Inferior parietal cortex (tissue), 1 donor: Measurements from ENCODE around the gene NEU1.
"Not testable (repeated sequence)": the region's sequence is repeated elsewhere in the genome, so short reads cannot be mapped to it uniquely, and the experiment has no call there.

ENCODE experiments used
- DNase-seq: peaks from one replicate; pipeline ENCODE4 v3.0.0-alpha.2; 2016; ENCODE audit errors: extremely low spot score

The NEU1 gene

GRCh38 chr6:31838968-31839367, 23.7 kb downstream of the NEU1 start:
- DNase-seq = no peak

DNA sequence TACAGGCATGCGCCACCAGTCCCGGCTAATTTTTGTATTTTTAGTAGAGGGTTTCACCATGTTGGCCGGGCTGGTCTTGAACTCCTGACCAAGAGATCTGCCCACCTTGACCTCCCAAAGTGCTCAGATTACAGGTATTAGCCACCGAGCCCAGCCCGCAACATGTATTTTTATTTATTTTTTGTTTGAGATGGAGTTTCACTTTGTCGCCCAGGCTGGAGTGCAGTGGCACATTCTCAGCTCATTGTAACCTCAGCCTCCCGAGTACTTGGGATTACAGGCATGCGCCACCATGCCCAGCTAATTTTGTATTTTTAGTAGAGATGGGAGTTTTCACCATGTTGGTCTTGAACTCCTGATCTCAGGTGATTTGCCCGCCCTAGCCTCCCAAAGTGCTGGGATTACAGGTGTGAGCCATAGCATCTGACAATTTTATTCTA, 24.5 kb downstream of the NEU1 start:
- not testable (repeated sequence) for DNase-seq

GRCh38 chr6:31837369-31838113, 25.1 kb downstream of the NEU1 start:
- DNase-seq = no peak

DNA sequence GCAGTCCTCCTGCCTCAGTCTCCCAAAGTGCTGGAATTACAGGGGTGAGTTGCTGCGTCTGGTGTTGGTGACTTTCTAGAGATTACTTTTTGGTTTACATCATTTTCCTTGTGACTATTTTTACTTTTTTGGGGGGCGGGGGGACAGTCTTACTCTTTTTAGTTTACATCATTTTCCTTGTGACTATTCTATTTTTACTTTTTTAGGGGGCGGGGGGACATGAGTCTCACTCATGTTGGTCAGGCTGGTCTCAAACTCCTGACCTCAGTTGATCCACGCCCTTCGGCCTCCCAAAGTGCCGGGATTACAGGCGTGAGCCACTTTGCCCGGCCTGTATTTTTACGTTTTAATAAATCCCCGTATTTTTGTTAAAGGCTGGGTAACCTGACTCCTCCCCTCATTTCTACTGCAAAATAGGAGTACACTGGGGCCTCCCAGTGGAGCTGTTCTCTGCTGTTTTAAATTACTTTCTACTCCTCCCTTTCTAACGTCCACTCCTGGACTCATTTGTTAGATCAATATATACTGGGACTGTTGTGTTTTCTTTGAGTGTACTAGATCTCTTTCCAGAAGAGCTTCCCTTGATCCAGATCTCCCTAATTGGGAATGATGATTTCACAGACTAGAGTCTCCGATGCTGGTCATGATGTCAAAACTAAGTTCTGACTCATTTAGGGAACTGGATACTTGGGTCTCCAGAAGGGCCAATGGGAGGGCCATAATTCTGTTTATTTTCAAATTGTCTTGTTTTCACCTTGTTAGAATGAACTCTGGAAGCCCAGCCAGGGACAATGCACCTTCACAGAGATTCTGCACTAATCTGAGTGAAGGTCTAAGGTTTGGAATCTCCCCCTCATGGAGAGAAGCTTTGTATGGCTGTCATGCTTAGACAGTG, 25.9 kb downstream of the NEU1 start:
- DNase-seq = no peak

- no peak for DNase-seq
These were observed 26.6 kb downstream of the NEU1 start for GRCh38 chr6:31836047-31836473.

DNA sequence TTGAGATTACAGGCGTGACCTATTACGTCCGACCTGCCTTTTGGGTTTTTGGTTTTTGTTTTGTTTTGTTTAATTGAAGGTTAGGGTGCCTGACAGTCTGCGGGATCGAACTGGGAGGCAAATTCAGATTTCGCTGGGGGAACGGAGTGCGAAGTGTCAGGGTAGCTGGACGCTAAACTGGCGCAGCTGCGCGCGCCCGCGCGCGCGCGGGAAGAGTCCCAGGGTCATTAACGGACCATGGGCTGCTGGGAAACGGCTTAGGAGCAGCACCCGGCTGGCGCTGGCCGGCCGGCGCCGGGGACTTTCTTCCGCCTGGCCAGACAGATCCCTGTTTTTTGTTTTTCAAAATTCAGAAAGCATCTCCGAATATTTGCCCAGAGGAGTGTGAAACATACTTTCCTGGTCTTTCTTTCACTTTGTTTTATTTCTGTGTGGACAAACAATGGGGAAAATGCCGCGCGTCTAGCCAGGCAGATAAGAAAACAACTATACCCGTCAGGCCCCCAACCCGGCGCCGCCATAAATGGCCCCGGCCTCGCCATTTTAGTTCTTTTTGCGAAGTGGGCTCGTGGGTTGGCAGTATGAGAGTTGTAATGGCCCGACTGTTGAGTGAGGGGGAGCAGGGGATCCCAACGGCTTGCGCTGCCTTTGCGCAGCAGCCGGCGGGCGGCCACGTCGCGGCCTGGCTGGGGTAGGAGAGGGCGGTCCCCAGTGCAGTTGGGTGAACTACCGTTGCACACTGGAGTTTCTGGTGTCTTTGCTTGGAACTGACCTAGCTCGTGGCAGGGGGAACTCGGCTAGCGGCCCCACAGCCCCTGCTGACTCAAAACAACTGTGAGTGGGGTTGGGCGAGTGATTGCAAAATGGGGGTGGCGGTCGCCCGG, 28.0 kb downstream of the NEU1 start:
- DNase-seq = peak; percentile 93

DNA sequence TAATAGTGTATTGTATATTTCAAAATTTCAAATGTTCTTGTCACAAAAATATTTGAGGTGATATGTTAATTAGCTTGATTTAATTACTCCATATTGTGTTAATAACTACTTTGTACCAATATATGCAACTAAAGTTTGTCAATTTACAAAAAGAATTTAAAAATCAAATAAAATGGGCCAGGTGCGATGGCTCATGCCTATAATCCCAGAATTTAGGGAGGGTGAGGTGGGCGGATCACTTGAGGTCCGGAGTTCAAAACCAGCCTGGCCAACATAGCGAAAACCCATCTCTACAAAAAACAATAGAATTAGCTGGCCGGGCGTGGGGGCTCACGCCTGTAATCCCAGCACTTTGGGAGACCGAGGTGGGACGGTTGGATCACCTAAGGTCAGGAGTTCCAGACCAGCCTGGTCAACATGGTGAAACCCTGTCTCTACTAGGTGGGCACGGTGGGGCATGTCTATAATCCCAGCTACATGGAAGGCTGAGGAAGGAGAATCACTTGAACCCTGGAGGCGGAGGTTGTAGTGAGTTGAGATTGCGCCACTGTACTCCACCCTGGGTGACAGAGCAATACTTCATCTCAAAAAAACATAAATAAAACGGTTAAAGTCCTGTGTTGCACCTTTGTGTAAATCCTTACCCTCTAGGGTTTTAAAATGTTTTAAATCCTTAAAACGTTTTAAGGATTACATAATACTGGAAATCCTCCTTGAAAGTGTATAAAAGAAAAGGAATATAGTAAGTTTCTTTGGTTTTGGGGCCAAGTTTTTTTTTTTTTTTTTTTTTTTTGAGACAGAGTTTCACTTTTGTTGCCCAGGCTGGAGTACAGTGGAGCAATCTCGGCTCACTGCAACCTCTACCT, 31.0 kb downstream of the NEU1 start:
- no peak for DNase-seq

- no peak for DNase-seq
These were observed 31.7 kb downstream of the NEU1 start for GRCh38 chr6:31830886-31831335.

- DNase-seq = peak; percentile 84
These were observed 32.9 kb downstream of the NEU1 start for GRCh38 chr6:31829633-31830283.

DNA sequence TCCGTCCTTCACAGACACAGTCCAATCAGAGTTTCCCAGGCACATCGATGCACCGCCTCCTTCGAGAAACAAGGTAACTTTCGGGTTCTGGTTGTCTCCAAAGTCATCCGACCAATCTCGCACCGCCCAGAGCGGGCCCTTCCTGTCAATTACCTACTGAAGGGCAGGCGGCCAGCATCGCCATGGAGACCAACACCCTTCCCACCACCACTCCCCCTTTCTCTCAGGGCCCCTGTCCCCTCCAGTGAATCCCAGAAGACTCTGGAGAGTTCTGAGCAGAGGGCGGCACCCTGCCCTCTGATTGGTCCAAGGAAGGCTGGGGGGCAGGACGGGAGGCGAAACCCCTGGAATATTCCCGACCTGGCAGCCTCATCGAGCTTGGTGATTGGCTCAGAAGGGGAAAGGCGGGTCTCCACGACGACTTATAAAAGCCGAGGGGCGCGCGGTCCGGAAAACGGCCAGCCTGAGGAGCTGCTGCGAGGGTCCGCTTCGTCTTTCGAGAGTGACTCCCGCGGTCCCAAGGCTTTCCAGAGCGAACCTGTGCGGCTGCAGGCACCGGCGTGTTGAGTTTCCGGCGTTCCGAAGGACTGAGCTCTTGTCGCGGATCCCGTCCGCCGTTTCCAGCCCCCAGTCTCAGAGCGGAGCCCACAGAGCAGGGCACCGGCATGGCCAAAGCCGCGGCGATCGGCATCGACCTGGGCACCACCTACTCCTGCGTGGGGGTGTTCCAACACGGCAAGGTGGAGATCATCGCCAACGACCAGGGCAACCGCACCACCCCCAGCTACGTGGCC, 35.1 kb downstream of the NEU1 start, which contains the start of gene HSPA1B:
HSPA1B (plus strand) TSS at position 453 of the 794 bp plus-strand sequence; CDS start at position 666, 213 bp downstream.
- DNase-seq = peak; percentile 100

- no peak for DNase-seq
These were observed 35.8 kb downstream of the NEU1 start for GRCh38 chr6:31826793-31827285.

GRCh38 chr6:31825553-31825952, 37.1 kb downstream of the NEU1 start:
- no peak for DNase-seq

DNA sequence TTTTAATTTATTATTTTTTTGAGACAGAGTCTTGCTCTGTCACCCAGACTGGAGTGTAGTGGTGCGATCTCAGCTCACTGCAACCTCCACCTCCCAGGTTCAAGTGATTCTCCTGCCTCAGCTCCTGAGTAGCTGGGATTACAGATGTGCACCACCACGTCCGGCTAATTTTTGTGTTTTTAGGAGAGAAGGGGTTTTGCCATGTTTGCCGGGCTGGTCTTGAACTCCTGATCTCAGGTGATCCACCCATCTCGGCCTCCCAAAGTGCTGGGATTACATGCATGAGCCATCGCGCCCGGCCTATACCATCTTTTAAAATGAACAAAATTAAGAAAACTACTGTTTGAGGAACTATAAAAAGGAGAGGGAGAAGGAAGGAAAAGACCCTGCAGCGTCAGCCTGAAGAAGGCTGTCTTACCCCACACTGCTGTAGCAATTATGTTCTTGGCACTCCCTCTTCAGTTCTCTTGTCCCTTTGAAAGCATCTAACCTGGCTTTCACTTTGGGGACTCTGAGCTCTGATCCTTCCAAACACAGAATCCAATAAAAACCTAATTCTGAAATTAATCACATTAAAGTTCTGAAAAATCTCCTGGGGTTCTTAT, 38.9 kb downstream of the NEU1 start:
- DNase-seq = peak; percentile 8

DNA sequence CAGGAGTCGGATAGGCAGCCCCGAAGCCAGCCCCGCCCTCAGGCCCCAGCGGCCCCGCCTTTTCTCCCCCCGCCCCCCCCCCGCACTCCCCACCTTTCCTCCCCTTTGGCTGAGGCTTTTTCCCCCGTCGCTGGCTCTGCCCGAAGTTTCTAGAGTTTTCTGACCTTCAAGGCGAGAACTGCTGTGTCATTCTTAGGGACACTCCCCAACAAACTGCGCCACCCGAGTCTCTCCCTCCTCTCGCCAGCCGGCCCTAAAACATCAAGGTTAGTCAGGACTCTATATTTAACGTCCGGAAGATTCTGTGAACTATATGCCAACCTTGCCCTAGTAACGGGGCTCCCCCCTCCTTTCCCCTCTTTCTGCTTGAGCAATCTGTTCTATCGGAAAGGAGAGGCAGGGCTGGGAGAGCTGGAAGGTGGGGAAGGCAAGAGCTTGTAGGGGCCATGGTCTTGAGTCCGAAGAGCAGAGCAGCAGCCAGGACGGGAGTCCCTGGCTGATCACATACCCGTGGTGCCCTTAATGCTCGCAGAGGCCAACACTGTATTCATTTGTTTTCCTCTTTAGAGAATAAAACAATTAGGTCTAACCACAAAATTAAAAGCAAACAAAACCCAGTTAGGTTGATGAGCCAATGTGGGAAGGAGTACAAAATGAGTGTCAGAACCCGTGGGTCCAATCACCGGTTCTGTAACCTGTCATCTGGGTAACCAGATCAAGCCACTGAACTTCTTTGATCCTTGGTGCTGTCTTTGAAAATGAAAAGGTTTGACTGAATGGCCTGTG, 40.4 kb downstream of the NEU1 start:
- peak; percentile 91 for DNase-seq

DNA sequence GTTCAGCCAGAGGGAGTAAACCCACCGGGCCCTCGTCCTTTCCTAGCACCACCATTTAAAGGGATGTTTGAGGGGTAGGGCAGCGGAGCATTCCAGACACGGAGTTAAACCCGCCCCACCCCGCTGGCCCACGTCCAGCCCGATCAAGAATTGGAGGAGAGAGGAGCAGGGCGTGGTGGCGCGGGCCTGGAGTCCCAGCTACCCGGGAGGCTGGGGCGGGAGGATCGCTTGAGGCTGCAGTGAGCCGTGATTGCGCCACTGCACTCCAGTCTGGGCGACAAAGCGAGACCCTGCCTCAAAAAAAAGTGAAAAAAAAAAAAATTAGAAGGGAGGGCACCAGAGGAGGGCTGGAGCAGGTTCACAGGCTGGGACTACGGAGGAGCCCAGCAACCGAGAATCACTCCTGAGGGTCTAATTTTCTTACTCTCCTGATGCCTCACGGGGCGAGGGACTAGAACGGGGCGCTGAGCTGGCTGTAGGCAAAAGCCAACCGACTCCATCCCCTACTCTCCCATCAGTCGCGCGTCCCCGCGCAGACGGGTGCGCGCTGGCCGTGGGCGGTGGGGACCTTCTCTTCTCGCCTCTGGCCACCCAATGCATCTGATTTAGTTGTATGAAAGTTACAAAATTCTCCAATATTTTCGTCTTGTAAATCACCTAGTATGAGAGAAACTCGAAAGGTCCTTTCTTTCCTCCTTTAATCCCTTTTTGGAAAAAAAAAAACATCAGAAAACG, 41.2 kb downstream of the NEU1 start:
- peak; percentile 87 for DNase-seq

DNA sequence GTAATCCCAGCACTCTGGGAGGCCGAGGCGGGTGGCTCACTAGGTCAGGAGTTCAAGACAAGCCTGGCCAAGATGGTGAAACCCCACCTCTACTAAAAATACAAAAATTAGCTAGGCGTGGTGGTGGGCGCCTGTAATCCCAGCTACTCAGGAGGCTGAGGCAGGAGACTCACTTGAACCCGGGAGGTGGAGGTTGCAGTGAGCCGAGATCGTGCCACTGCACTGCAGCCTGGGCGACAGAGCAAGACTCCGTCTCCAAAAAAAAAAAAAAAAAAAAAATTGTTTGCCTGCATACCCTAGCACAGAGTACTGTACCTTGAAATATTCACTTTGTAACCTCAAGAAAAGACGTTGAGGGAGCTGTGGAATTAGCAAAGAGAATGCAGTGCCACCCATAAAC, 42.2 kb downstream of the NEU1 start:
- DNase-seq = not testable (repeated sequence)

DNA sequence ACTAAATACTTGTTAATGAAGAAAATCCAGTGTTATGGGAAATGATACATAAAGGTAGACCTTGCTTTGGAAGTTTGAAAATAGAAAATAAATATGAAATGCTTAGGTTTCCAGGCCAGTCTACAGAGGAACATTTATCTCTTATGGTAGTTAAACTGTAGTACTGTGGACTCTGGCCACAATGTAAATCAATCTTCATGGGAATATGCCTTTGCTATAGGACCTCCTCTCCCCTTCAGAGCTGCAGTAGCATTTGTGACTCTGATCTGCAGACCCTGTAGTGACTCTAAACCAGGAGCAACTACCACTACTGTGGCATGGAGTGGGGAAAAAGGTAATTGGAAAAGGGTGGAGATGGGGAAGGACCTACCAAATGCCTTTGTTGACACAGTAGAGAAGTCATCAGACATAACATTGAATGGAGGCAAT, 42.7 kb downstream of the NEU1 start:
- no peak for DNase-seq
